GM18907 (cell line): ENCODE data around the gene CTTN.
"Not testable (repeated sequence)": the region's sequence is repeated elsewhere in the genome, so short reads cannot be mapped to it uniquely, and the experiment has no call there.

Experiments
- ATAC-seq: cut with Tn5 transposase; IDR thresholded peaks from one replicate; pipeline ENCODE4 v1.9.1; 2021; ENCODE audit warnings: mild to moderate bottlenecking, moderate library complexity; ENCODE audit not compliant: unreplicated experiment

Gene CTTN

DNA sequence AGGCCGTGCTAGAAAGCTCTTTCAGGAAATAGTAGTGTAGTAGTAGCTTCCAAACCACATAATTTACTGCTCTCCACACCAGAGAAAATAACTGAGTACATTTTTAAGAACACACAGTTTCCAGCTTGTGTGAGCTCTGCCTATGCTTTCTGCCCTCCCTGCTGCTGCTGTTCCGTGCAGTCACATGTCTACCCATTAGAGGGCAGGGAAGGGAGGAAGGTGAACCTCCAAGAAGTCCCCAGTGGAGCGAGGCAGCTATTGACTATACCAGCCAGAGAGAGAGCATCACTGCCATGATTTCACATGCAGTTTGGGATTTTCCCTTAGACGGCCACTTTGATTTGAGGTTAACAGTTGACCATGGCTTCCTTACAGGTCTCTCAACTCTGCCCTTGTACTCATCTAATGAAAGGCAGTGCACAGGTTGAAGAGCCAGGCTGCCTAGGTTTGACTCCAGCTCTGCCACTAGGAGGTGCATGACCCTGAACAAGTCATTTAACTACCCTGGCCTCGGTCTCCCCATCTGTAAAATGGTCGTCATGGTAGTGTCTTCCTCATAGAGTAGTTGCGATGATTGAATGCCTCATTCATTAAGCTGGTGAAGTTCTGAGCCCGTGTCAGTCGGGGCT is 19.7 kb upstream of the CTTN start:
- ATAC-seq = no peak

DNA sequence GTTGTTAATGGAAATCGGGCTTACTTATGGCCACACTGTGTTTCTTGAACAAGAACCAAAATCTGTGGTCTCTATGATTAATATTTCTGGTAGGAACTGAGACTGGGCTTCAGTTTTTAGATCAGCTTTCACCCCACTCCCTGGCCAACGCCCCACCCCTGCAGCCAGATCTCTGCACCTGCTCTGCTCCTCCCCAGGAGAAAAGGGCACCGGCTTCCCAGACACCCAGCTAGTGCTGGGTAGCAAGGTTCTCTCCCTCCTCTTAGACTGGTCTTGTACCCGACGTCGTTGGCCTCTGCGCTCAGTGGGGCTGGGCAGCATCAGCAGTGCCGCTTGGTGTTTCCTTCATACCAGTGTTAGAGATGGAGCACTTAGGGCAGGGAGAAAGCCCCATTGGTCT is 17.0 kb upstream of the CTTN start:
- no peak for ATAC-seq

DNA sequence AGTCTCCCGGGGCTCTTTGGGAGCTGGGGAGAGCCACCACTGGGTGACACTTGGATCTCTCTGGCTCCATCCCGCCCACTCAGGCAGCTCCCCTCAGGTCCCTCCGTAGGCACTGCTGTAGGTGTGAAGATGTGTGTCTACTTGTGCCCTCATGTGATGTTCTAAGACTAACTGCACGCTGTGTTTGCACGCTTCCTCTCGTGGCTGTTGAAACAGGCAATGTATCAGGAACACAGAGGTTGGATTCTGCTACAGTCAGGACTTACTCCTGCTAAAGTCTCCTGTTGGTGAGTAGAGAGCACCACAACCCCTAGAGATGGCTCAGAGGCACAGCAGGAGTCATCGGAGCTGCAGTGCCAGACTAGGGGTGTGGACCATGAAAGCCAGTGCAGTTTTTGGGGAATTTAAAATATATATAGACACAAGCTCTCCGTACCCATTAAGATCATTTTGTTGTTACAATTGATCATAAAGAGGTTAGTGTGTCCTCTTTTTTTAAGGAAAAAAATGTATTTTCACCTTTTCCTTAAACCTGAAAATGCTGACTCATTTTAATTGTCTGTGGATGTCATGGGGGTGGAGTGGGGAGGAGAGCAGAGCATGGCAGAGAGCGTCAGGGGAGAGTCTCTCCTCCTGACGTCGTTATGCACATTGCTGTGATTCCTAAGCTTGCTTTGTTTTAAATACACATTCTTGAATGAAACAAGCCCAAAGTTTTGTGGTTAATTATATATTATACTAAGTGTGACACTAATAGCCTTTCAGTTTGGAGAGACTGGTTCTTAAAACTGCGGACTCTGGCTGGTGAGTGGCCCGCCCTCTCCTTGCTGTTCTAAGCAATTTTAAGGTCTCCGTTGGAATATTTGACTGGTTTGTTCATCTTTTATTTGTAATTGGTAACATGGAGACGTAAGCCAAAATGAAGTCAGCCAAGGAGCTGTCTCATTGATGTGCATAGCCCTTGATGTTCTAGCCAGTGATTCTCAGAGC is 16.2 kb upstream of the CTTN start:
- no peak for ATAC-seq

DNA sequence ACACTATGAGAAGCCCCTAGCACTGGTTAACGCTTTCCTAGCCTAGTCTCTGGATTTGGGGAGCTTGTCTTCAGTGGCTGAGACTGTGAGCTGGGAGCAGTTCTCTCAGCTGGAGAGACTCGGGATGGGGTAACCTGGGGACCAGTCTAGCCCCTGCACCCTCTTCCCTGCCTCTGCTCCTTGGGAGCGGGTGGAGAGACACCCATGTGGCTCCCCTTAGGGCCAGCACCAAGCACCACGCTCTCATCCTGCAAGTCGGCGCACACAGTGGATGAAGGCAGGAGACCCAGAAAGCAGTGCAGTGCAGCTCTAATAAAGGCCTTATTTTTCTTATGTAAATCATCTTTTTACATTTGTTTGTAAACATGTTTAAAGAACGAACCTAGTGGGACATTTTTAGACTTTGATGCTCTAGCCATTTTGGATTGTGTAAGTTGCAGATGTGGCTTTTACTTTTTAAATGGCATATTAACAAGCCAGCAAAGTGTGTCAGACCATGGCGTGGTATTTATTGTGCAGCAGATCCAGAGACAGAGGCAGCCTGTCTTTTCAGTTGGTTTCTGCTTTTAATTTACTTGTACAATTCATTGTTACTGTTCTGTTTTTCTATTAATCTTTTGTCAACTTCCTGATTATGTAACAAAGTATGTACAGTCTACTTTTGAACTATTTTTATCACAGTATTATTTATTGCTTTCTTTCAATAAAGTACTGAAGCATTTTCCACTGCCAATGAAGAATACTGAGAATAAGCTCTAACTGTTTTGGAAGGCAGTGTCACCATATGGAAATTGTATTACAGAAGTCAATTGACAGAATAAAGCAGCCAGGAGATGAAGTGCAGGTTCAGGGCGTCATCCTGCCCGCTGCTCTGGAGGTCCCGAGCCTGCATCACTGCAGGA is 14.4 kb upstream of the CTTN start:
- no peak for ATAC-seq

DNA sequence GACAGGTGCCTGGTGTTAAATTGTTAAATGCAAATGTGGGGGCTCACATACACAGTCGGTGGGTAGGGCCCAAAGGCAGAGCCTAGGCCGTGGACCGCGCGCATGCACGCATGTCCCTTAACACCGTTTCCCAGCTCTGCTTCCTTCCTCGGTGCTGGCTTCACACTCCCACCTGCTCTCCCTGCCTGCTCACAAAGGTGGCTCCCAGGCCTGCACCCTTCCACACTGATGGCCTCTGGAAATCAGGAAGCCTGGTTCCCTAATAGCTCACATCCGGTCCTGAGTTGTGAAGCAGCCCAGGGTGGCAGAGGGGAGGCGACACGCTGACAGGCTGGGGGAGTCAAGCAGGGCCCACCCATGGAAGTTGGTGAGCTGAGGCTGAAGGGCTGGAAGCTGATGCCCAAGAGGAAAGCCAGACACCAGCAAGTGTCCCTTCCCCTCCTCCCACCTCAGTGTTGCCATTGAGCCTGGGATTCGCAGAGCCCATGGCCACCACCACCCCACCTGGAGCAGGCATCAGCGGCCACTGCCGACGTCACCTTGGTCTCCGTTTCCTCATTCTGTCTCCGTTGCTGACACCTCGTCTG is 13.7 kb upstream of the CTTN start:
- ATAC-seq = no peak

DNA sequence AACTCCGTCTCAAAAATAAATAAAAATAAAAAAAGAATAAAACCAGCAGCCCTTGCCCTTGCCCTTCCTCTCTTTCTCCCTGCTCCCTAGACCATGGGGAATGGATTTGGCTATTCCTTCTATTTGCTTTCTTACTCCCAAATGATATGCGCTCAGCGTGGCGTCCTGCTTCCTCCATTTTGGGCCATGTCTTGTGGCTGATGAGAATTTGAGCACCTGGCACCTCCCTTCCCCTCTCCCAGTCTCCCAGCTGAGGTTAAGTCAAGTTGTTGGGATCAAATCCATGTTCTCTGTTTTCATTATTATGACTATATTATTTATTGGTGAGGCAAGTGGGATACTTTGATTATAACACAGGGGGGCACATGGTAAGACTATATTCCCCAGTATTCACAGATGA is 10.8 kb upstream of the CTTN start:
- no peak for ATAC-seq

DNA sequence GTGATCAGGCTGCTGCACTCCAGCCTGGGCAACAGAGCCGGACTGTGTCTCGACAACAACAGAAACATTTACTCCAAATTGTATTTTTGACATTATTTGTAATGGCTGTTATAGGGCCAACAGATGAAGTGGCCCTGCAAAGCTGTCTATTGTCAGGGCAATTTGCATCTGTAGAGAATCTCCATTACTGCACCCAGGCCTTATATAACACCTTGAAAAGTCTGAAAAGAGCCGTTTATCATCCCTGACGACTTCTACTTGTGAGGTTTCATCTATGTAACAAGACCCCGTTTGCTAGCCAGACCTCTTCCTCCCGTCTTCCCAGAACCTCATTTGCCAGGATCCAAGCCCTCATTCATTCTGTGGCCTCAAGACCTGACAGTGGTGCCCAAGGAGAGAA is 9.1 kb upstream of the CTTN start:
- no peak for ATAC-seq

DNA sequence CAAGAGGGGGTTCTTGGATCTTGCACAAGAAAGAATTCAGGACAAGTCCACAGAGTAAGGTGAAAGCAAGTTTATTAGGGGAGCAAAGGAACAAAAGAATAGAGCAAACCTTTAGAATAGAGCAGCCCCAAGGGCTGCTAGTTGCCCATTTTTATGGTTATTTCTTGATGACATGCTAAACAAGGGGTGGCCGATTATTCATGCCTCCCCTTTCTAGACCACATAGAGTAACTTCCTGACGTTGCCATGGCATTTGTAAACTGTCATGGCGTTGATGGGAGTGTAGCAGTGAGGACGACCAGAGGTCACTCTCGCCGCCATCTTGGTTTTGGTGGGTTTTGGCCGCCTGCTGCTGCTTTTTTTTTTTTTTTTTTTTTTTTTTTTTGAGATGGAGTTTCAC is 7.4 kb upstream of the CTTN start:
- ATAC-seq = not testable (repeated sequence)

DNA sequence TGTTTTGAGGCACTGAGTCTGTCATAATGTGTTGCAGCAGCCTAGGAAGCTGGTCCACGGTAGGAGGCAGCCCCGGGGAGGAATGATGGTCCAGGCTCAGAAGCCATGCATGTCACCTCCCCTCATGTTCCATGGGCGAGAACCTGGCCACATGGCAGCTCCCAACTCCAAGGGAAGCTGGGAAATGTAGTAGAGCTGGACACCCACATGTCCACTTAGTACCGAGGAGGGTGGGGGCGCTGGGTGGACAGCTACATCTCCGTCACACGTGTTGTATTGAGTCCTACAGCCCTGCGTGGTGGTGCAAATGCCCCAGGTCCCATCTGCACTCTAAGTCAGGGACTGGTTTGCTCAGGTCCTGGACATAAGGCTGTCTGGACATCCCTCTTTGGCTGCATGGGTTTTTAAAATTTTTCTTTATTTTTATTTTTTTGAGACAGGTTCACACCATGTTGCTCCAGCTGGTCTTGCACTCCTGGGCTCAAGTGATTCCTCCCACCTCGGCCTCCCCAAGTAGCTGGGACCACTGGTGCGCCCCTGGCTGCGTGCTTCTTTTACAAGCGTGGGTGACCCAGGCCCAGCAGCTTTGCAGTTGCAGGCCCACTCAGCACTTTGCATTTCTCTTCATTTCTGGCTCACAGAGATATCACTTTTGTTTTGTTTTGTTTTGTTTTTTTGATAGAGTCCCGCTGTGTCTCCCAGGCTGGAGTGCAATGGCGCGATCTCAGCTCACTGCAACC is 3.9 kb upstream of the CTTN start:
- ATAC-seq = no peak

DNA sequence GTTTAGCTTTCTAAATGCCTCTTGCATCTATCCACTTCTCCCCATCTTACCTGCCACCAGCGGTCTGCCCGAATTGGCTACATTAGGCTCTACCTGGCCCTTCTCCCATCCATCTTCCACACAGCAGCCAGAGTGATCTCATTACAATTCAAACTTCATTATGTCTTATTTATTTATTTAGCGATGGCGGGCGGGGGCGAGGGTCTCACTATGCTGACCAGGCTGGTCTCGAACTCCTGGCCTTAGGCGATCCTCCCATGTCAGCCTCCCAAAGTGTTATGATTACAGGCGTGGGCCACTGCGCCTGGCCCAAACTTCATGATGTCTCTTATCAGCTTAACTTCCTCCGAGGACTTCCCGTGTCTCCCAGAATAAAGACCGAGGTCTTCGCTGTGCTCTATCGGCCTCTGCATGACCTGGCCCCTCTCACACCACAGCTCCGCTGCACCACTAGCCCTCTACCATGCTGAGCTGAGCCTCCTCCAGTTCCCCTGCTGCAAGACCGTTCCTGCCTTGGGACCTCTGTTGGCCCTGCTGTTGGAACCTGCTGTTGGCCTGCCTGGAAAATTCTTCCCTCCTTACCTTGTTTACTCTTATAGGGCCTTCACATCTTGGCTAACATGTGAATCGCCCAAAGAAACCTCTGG is 870 bp upstream of the CTTN start:
- no peak for ATAC-seq

DNA sequence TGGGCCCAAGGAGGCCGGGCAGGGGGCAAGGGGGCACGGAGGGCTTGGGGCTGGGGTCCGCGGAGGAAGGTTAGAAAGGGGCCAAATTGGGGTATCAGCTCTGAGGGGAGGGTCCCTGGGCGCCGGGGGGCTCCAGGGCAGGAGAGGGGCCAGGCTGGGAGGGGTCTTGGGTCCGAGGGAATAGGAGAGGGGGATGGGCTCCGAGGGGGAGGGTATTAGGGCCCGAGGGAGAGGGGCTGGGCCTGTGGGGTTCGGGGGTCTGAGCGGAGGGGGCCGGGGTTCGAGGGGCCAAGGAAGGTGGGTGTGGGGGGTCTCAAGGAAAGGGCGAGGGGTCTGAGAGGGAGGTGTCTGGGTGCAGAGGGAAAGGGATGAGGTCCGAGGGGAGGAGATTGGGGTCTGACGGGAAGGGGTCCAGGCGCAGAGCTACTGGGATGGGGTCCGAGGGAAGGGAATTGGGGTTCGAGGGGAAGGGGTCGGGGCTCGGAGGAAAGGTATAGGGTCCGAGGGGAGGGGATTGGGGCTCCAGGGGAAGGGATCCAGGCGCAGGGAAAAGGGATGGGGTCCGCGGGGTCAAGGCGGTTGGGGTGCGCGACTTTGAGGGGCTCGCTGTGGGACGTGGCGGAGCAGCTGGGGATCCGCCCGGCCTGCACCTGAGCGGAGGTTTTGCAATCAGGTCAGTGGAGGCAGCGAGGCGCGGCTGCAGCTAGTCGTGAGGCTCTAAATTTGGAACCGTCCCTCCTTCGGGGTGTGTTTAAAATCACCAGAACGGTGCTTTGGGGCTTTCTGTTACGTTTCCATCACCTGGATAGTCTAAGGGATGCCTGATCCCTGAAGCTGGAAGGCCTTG is 728 bp downstream of the CTTN start:
- no peak for ATAC-seq

DNA sequence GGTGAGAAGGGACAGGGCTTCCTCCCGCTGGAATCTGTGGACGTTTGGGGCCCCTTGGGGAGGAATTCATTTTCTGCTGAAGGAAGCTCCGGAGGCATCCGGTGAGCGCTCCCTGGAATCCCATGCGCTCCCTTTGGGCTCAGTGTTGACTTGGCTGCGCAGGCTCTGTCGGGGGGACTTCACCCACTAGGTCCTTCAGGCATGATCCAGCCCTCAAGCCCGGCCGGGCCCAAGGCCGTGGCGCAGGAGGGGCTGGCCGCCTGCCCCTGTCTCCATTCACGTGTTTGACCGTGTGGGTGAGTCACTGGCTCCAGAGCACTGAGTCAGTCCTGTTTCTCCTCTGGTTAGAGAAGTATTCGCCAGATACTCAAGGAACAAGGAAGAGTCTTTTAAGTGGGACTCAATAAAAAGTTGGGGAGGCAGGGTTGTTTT is 1.4 kb downstream of the CTTN start:
- ATAC-seq = no peak

DNA sequence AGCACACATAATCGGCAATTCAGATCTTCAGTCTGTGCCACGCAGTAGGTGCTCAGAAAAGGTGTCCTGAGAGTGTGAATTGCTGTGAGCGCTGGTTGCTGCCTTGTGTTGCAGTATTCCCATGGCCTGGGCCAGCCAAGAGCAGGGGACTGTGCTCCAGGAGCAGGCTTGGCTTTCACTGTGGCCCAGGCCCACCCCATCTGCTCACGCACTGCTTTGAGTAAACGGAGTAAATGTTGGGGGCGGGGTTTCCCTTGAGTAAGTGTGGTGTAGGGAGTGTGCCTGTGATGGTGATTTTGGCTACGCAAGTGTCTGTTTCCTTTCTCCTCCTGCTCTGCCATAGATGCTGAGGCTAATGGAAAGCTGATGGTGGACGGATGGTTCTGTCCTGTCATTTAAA is 2.3 kb downstream of the CTTN start:
- ATAC-seq = no peak

DNA sequence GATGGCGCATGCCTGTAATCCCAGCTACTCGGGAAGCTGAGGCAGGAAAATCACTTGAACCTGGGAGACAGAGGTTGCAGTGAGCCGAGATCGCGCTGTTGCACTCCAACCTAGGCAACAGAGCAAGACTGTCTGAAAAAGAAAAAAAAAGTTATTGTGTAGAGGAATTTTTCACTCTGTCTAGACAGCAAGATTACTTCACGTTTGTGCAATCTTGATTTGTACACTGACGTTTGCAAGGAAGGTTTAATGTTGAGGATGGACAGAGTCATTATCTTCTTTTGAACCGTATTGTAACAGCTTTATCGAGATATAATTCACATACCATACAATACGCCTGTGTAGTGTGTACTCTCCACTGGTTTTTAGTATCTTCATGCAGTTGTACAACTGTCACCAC is 3.7 kb downstream of the CTTN start:
- no peak for ATAC-seq

DNA sequence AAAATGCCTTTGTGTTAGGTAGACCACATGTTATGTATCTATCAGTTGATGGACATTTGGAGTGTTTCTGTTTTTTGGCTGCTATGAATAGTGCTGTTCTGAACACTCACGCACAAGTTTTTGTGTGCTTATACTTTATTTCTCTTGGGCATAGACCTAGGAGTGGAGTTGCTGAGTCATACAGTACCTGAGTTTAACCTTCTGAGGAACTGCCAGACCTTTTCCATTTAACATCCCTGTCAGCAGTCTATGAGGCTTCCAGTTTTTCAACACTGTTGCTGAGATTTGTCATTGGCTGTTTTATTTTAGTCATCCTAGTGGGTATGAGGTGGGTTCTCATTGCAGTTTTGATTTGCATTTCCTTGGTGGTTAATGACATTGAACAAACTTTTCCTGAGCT is 4.4 kb downstream of the CTTN start:
- ATAC-seq = no peak

DNA sequence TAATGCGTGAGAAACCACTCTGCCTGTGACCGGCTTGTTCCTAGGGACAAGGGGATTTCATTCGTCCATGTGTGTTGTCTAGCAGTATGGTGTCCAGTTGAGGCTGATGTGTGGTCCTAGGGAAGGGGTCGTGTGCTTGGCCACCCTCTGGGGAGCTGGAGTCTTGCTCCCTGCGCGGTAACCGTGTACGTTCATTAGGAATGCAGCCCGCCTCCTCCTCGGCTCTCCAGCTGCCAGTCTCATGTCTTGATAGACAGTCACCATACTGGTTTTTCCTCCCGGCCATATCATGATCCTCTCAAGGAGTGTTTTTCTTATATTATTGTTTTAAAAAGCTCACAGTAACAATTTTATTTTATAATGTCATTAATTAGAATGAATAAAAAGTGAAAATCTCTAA is 5.9 kb downstream of the CTTN start:
- ATAC-seq = no peak

DNA sequence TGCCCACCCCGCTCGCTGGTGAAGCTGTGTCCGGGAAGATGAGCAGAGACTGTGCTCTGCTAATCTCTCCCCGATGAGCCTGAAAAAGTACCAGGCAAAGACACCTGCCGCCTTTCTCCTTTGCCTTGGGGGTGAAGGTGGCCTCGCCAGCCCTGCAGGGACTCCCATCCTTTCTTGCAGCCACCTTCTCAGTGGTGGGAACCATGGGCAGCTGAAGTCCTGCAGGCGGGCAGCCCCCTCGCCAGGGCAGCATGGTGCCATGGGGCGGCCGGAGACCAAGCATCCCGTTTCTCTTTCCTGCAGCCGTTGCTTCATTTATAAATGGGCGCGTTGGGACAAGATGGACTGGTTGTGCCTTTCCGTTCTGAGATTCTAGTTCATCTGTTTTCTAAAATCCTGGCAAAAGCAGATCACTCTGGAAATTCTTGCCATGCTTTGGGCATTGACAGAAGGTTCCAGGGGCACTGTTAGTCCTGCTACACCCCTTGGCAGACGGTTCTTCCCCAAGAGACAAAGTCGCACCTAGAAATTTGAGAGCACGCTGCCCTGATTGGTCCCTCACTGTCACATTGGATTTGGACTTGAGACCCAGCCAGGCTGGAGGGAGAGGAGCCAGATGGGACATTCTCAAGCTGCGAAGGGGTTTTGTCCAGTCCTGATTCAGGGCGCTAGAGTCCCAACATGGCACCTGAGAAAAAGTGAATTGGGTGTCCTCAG is 7.5 kb downstream of the CTTN start:
- ATAC-seq = no peak

DNA sequence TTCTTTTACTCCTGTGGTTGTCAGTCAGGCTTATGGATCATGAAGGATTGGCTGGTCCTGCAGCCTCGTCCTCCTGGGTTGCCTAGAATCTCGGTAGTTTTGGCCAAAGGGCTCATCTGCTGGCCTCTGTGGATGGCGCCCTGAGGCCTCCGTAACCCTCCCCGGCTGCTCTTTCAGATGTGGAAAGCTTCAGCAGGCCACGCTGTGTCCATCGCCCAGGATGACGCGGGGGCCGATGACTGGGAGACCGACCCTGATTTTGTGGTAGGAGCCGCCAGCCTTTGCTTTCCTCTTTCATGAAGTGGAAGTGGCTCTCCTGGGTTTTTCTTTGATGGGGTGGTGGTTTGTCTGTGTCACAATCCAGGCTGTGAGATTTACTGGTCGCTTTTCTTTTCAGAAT is 8.8 kb downstream of the CTTN start:
- no peak for ATAC-seq
